NCI-H128 (cell line): Measurements from ENCODE around the gene SEMA3A.
"Not testable (repeated sequence)": the region's sequence is repeated elsewhere in the genome, so short reads cannot be mapped to it uniquely, and the experiment has no call there.

ENCODE experiments used
- DNase-seq: peaks from one replicate; lab custom pipeline; 2025; ENCODE audit not compliant: unreplicated experiment; lab: John Stamatoyannopoulos, UW

Gene SEMA3A

DNA sequence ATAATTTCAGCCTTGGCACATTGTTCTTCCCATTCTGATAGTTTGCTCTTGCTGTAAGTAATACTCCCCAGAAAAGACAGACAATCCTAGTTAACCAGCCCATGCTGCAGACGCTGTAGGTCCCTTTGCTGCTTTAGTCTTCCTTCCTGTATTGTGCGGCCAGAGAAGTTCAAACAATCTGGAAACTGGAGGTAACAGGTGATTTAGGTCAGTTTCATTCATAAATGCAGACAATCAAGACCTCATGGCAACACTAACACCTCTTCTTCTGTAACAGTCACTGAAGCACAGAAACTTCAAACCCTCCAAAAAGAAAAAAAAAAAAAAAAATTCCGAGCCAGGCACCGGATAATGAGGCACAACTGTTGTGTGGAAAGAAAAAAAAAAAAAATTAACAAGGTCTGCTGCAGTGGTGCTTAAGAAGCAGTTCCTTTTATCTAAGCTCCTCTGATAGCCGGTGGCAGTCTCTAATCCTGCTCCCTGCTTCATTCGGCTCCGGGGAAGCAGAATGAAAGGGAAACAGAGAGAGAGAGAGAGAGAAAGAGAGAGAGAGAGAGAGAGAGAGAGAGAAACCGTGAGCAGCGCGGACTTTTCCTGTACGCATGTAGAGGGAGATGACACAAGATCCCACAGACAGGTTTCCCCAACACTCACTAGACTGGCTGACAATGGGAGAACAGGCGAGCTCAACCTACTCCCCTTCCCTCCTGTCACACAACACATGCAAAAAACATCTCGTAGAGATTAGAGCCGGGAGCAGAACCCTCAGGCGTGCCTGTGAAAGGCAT is at the start of gene SEMA3A:
TSS of gene SEMA3A (minus strand) at position 306 of the 788 bp plus-strand sequence. CDS start at position 103, 203 bp downstream.
- no peak for DNase-seq

DNA sequence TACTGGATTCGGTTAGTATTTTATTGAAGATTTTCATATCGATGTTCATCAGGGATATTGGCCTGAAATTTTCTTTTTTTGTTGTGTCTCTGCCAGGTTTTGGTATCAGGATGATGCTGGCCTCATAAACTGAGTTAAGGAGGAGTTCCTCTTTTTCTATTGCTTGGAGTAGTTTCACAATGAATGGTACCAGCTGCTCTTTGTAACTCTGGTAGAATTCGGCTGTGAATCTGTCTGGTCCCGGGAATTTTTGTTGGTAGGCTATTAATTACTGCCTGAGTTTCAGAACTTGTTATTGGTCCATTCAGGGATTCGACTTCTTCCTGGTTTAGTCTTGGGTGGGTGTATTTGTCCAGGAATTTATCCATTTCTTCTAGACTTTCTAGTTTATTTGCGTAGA is 48.4 kb upstream of the SEMA3A start:
- not testable (repeated sequence) for DNase-seq

DNA sequence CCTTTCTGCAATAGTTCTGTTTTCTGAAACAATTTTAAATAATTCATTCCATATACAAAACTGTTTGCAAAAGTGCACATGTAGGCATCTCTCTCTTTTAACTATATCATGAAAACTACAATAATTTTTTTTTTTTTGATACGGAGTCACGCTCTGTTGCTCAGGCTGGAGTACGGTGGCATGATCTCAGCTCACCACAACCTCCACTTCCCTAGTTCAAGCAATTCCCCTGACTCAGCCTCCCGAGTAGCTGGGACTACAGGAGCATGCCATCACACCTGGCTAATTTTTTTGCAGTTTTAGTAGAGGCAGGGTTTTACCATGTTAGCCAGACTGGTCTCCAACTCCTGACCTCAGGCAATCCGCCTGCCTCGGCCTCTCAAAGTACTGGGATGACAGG is 44.0 kb upstream of the SEMA3A start:
- no peak for DNase-seq

DNA sequence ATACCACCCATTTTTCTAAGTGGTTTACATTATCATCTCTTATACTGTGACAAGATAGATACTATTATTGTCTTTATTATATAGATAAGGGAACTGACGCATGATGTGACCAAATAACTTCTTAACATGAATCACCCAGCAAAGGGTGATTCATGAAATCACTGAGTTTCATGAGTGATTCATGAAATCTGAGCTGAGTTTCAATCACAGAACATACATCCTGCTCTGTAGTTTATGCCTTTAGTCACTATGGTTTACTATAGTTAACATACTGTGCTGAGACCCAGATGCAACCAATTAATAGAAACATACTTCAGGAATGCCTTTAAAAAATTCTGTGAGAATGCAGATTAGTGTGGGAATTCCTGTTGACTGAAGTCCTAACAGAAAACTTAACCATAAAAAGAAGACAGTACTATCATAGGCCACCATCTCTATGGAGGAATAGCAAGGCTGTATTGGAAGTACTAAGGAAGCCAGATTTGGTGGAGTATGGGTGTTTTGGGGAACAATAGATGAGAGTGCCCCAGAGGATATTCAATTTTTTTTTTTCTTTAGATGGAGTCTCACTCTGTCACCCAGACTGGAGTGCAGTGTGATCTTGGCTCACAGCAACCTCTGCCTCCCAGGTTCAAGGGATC is 43.1 kb upstream of the SEMA3A start:
- DNase-seq, result no peak

DNA sequence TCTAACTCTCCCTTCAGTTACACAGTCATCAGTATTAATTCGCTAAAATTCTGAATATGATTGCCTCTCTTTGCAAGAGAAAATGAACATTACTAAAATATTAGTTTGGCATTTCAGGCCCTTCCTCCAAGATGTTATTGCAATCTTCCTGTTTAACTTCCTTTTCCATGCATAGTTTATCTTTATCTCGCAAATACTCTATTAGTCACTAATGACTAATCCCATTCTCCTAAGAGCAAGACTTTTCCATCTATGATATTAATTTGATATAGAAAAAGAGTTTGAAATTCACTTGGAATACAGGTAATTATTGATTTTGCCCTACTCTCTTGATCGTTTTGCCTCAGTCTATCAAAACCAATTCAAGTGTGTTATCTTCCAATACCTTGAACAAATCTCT is 41.8 kb upstream of the SEMA3A start:
- DNase-seq, result no peak

DNA sequence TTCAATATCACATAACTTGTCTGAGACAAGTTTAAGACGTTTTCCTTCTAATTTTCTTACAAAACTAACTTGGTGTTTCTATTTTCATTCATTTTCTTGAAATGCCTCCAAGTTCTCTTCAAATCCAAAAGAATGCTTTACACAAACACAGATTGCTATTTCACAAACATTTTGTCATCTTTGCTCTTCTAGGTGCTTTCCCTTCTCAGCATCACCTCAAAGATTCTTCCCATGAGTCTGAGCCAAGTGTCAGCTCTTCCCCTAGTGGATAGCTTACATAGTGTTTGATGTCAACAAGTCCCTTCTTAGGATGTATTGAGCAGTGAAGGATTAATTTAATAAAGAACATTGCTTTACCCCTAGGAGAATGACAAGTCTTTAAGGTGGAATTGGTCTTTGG is 38.1 kb upstream of the SEMA3A start:
- DNase-seq, result no peak

DNA sequence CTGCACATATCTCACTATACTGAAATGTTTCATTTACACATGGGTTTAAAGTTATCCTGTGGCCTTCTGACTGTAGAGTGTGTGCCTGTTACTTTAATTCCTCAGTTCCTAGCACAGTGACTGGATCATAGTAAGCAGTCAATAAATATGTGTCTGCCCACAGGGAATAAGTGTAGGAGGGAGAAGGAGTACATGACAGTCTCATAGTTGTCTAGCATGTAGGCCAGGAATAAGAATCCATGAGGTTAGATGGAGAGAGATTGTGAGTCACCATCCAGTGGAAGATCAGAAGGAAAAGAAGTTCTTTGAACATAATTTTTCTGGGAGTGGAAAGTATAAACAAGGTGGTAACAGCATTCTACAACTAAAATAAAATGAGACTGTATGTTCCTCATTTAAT is 36.6 kb upstream of the SEMA3A start:
- DNase-seq, result no peak

DNA sequence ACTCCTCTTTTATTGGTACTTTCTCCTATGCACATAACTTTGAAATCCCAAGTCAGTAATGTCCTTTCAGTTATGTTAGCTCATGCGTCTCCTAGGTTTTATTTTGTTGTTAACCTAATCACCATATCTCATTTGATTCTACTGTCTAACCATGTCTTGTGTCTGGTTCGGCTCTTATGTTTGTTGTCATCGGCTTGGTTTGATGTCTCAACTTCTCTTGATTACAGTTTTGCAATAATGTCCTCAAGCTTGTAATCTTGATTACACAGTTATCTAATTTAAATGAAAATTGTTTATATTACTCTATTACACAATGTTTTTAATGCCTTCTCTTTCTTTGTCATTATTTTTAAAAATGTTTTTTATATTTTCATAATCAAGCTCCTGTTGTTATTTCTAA is 35.9 kb upstream of the SEMA3A start:
- no peak for DNase-seq

DNA sequence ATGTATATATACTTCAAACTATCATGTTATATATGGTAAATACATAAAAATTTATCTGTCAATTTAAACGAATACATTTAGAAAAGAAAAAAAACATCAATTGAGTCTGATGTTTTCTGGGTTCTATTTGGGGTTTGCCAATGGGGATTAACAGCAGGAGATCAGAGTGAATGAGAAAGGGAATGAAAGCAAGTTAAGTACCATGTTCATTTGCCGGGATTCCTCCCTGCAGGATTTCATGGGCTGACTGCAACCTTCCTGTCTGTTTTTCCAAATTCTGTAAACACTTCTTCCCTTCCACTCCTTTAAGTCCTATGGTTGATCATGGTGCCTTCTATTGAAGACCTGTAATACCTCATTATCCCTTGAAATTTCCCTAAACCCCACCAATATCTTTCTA is 33.9 kb upstream of the SEMA3A start:
- no peak for DNase-seq

DNA sequence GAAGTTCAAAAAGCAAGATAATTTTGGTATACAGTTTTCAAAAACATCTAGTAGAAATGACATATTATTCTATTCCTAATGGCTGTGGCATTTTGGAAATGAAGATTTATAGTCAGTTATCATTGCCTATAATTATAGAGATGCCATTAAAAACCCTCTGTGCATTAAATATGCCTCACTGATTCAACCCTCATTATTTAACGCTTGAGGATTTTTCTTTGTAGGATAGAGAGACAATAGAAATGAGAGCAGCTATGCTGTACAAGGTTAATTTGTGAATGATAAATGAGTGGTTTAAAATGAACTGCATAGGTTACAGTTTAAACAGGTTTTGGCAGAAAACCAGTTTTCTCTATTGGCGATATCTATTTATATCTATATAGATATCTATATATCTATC is 32.2 kb upstream of the SEMA3A start:
- DNase-seq, result no peak

DNA sequence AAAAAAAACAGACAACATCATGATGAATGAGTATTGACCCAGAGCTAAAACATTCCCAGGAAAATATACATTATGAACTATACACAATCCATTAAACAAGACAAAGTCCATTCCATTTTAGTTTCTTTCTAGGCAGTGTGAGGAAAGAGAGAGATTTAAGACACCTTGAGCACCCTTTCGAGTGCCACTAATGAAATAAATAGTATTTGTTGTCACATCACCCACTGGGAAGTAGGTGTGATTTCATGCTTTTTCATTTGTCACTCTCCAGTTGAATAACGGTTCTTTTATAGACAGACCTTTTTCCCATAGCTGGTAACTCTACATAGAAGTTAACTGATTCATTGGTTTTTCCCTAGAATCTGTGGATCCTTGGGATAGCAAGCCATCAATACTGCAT is 29.9 kb upstream of the SEMA3A start:
- DNase-seq, result no peak

DNA sequence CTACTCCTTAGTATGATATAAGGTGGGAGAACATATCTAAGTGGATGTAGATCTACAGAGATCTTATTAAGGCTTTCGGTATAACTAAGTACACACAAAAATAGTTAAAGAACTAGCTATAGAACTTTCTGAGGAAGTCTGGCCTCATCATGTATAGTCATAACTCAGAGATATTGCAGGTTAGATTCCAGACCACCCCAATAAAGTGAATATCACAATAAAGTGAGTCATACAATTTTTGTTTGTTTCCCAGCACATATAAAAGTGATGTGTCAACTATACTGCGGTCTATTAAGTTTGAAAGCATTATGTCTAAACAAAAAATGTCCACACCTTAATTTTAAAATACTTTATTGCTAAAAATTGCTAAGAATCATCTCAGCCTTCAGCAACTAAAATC is 24.7 kb upstream of the SEMA3A start:
- DNase-seq, result no peak

DNA sequence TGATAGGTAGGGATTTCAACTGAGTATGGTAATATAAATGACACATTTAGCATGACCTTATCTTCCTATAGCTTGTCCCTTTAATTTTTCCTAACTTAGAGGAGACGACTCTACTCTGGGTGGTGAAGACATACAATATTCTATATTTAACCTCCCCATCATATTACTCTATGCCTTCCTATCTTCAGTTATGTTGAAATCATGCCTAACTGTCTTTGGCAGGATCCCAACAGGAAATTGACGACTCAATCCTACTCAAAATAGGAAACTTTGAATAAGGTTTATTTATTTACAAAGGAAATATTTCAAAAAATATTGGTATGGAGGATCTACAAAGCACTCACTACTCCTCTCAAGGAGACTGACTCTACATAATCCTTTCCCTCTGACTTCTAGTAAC is 24.1 kb upstream of the SEMA3A start:
- no peak for DNase-seq

DNA sequence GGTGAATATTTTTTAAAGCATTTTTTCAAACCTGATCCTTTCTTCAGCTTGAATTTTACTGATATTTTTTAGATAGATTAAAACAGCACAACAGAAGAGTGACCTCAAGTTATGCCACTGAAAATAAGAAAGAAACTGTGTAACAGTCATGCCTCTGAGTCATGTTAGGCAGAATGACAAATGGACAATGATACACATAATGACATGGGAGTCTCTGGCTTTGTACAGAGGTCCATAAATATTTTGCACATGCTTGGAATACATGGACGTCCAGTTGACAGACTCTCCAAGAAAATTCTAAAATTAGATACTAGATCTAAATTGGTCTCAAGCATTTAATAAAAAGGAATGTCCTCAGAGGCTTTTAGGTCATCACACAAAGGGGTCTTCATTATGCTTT is 21.9 kb upstream of the SEMA3A start:
- DNase-seq, result no peak

DNA sequence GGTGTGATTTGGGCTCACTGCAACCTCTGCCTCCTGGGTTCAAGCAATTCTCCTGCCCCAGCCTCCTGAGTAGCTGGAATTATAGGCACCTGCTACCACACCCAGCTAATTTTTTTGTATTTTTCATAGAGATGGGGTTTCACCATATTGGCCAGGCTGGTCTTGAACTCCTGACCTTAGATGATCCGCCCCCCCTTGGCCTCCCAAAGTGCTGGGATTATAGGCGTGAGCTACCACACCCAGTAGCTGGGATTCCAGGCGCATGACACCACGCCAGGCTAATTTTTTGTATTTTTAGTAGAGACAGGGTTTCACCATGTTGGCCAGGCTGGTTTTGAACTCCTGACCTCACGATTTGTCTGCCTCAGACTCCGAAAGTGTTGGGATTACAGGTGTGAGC is 20.2 kb upstream of the SEMA3A start:
- not testable (repeated sequence) for DNase-seq

DNA sequence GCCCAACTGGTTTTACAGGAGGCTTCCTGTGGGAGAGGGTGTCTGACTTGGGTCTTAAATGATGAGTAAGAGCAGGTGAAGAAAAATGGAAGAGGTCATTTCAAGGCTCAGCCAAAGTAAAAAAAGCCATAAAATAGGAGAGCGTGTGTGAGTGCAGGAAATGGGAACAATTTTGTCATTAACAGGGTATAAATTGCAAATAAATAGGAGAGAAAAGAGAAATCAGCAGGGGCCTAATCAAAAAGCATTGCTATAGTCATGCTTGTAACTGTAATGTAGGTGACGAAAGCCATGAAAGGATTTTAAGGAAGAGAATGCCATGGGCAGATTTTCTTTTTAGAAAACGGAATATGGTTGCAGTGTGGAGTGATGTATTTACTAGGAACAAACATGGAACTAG is 15.7 kb upstream of the SEMA3A start:
- DNase-seq, result no peak

DNA sequence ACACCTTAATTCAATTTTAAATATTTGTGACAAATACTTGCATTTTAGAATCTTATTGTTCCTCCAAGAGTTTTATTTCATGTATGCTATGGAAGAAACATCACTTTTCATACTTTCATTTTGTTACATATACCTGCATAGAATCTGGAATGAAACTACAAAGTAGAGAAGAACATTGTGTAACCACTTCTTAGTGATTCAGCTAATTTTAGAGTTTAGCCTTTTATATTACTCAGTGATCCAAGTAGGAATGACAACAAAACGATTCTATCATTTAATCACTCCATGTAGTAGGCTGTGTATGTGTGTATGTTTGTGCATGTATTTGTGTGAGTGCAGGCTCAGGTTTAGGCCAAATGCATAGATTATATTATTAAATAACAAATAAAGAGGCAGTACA is 14.4 kb upstream of the SEMA3A start:
- DNase-seq, result no peak

DNA sequence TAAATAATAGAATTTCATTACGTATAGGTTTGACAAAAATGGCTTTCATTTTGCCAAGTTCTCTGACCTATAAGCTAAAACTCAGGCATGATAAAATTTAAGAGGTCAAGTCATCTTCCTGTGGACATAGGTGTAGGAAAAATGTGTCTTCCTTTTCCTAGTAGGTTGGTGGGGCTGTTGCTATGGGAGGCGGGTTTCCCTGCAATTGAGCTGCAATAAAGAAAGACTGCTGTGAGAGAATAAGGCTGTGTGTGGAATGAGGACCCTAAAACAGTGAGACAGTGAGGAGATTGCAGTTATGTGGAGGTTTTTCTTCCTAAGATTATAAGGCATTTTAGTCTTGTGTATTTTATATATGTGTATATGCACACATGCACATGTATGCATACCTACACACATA is 13.0 kb upstream of the SEMA3A start:
- DNase-seq, result no peak

DNA sequence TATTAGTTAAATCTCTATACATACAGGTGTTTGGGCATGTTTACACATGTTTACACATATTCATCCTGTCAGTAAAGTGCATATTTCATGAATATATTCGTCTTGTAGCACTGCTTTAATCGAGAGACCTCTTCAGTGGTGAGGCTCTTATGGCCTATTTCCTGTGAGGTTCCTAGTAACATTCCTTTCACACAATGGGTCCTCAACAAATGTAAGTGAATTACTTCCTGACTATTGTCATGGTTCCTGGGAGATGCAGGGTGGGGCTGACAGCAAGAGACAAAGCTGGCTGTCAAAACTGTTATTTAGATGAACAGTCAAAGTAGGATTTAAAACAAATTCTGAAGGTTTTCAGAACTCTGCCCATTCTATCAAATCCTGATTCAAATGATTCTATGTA is 12.4 kb upstream of the SEMA3A start:
- no peak for DNase-seq

DNA sequence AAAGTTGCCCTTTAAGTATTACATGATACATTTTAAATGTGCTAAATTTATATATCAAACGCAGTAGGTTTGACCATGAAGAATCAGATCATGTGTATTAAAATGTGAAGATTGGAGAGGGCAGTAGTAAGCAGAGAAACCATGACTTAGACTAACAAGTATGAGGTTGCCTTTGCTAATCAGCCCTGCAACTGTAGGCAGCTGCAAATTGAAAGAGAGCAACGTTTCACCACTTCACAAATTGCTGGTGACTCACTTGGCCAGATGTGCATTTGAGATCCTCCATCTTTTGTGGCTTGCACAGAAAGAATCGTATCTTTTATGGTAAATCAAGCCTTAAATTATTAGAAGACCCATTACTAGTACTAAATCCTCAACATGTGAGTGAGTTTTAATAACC is 10.1 kb upstream of the SEMA3A start:
- no peak for DNase-seq

DNA sequence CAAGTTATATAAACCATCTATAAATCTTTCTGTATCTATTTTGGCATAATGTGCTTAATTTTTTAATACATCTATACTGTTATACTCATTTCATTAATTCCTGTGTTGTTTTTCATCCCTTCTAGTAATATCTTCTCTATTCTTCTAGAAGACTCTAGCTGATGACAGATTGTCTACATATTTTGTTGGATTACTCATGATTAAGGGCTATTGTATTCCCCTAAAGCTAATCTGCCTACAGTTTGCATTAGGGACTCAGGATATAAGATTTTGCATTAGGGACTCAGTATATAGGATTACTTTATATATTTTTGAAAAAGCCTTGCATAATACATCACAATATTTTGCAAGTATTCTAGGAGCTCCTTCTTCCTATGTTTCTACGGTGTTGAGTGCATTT is 8.3 kb upstream of the SEMA3A start:
- no peak for DNase-seq

DNA sequence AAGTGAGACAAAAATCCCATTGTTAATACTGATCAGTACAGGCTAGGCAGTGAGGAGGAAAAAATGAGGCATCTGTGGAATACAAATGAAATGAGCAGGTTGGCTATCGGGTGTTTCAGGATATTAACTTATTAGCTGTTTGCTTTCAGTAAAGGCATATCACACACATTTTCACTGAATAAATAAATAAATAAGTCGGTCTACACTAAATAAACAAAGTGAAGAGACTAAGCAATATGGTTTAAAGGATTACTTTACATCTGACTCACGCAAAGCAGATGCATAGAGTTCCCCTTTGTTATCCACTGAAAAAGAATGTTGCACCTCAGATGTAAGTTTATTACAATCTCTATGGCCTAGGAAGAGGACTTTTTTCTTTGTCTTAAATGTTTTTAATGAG is 6.3 kb upstream of the SEMA3A start:
- DNase-seq, result no peak

DNA sequence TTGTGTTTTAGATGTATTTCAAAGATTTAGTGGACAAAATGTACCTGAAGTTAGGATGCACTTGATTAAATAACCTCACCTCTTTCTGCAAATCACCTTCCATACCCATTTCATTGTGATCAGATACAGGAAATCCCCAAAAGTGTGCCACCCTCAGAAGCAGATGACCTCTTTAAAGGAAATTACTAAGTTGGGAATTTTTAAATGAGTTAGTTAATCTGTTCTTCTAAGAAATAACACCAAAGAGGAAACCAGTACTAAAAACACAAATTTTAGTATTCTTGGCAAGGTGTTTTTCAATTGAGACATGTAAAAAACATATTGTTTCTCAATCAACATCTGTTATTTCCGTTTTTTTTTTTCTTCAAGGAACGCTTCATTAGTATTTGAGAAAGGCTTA is 4.6 kb upstream of the SEMA3A start:
- DNase-seq, result no peak
